Measurements from ENCODE around the gene SERP2.

DNA sequence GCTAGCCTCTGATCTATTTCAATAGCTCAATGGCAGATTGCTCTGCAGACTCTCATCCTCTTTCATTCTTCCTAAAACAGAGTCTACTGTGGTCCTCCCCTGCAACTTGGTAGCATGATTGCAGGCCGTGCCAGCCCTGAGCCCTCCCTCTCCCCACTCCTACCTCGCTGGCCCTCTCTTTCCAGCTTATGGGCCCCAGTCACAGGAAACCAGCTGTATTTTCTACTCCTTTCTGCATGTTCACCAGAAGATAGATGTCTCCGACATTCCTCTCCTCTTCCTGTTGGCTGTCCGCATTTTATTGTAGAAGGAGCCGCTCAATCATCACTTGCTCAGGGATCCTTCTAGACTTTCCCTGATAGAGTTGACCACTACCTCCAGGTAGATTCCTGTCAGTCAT, 50.2 kb downstream of the SERP2 start:
- TF ChIP-seq, protein P1, sequence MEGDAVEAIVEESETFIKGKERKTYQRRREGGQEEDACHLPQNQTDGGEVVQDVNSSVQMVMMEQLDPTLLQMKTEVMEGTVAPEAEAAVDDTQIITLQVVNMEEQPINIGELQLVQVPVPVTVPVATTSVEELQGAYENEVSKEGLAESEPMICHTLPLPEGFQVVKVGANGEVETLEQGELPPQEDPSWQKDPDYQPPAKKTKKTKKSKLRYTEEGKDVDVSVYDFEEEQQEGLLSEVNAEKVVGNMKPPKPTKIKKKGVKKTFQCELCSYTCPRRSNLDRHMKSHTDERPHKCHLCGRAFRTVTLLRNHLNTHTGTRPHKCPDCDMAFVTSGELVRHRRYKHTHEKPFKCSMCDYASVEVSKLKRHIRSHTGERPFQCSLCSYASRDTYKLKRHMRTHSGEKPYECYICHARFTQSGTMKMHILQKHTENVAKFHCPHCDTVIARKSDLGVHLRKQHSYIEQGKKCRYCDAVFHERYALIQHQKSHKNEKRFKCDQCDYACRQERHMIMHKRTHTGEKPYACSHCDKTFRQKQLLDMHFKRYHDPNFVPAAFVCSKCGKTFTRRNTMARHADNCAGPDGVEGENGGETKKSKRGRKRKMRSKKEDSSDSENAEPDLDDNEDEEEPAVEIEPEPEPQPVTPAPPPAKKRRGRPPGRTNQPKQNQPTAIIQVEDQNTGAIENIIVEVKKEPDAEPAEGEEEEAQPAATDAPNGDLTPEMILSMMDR (IDR thresholded peaks at IDR 0.05; ENCODE audit: insufficient read depth, low read depth, low read length): no peak
- no peak for TF ChIP-seq EZH2 (IDR thresholded peaks at IDR 0.05; ENCODE audit: insufficient read depth, low read length)
